Left ventricle myocardium superior (tissue), 1 donor: ENCODE results near the gene TMTC4. TPM values are rescaled to one million over a fixed set of nuclear protein-coding genes. Genes with fewer than 3 reads are reported as not detected.
"Not testable (repeated sequence)": the region's sequence is repeated elsewhere in the genome, so short reads cannot be mapped to it uniquely, and the experiment has no call there.

Experiments
- ATAC-seq: fragments of 200-7000 bp; cut with Tn5 transposase; one replicate; pipeline ENCODE4 v1.9.1; 2020; ENCODE audit warnings: mild to moderate bottlenecking, moderate library complexity
- DNase-seq: peaks from one replicate; pipeline ENCODE4 v3.0.0-alpha.2; 2020
- intact Hi-C: fragments of 100-400 bp; cut with micrococcal nuclease; formaldehyde crosslinking; loops from one replicate; pipeline ENCODE4 v1.11.0; 2022
- total RNA-seq: library from RNA; stranded (reverse); fragmentation: NEBNext Ultra II Directional; extraction: Animal tissue kit (Norgen Biotek cat#: 25700); gene quantifications from one replicate; pipeline ENCODE4 v1.2.1, GENCODE V29; 2021
- donor health status: DM: no; HTN: yes; CAD: no; lungs with severe emphysema.

Gene TMTC4
- total RNA-seq, 1 donor from 2014 or later = 8.4 TPM

- ATAC-seq = no peak
- DNase-seq = no peak
- intact Hi-C loops = no loop called here
Observed at GRCh38 chr13:100600915-100601314, 73.7 kb downstream of the TMTC4 start.

DNA sequence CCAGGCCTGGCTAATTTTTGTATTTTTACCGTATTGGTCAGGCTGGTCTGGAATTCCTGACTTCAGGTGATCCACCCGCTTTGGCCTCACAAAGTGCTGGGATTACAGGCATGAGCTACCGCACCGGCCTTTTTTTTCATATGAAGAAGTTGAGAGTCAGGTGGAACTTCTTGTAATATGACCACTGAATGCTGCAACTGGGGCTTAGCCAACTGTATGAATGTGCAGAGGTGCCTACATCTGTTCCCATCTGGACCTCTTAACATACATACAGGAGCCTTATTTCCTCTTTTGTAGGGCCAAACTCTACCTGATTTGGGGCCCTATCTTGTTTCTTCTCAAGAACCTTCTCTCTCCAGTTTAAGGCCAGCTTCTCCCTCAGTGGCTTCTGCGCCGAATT is 74.1 kb downstream of the TMTC4 start:
- intact Hi-C loops = no loop called here
- DNase-seq = no peak

DNA sequence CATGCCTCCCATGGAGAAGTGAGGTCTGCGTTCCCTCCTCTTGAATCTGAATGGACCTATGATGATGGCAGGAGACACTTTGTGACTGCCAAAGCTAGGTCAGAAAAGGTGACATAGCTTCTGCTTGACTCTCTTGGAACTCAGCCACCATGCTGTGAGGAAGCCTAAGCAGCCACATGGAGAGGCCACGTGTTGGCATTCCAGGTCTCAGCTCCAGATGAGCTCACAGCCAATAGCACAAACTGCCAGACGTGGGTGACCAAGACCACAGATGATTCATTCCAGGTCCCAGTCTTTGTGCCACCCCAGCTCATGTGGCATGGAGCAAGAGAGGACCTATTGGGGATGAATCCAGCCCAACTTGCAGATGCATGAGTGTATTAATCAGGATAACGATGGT is 77.3 kb downstream of the TMTC4 start:
- intact Hi-C loops = no loop called here
- no peak for ATAC-seq
- no peak for DNase-seq

More for the DNA sequence above, 74.1 kb downstream of the TMTC4 start:
- ATAC-seq = no peak

DNA sequence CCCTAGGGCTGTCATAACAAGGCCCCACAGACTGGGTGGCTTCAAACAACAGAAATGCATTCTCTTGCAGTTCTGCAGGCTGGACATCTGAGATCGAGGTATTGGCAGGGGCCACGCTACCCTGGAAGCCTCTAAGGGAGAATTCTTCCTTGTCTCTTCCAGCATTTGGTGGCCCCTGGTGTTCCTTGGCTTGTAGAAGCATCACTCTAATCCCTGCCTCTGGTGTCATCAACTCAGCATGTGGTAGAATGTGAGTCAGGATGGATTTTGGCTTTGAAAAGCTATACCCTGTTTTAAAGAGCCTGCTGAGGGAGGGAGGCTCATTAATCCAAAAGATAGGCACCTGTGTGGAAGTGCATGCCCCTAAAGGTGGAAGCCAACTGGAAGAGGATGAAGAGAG is 78.1 kb downstream of the TMTC4 start:
- intact Hi-C loops = no loop called here
- DNase-seq (no peak), ATAC-seq (no peak)

DNA sequence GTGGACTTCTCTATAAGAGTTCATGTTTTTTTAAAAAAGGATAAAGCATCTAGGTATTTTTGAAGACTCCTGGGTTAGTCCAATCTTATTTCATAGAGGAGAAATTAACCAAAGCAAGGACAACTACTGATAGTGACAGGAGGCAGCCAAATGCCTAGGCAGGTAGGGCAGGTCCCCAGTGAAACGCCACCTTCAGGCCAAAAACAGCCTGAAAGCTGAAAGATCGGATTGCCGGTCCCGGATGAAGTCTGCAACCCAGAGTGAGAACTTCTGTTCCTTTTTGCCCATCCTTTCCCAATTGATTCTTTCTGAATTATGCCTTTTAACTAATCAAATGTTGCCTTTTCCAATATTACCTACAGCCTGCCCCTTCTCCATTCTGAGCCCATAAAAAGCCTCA is 79.9 kb downstream of the TMTC4 start:
- no peak for ATAC-seq
- intact Hi-C loops = no loop called here
- no peak for DNase-seq

- DNase-seq = no peak
- intact Hi-C loops = no loop called here
- ATAC-seq = no peak
Observed at GRCh38 chr13:100594255-100594654, 80.3 kb downstream of the TMTC4 start.

GRCh38 chr13:100589178-100589725 is 85.3 kb downstream of the TMTC4 start:
- intact Hi-C loops = no loop called here
- DNase-seq = no peak
- no peak for ATAC-seq

- peak; percentile 87 for DNase-seq
- ATAC-seq = peak; percentile 98
- intact Hi-C loops = no loop called here
Observed at GRCh38 chr13:100588331-100589177, 86.0 kb downstream of the TMTC4 start, which contains the start of gene GGACT. Gene GGACT, minus strand, starts transcription at chr13:100588789. Its CDS starts 56,198 bp downstream, at chr13:100532591.

GRCh38 chr13:100584896-100585295 is 89.7 kb downstream of the TMTC4 start:
- DNase-seq = no peak
- intact Hi-C loops = no loop called here
- no peak for ATAC-seq

GRCh38 chr13:100581504-100581903 is 93.1 kb downstream of the TMTC4 start:
- intact Hi-C loops = no loop called here
- DNase-seq = no peak

GRCh38 chr13:100581030-100581429 is 93.6 kb downstream of the TMTC4 start:
- DNase-seq = no peak
- intact Hi-C loops = no loop called here

More at GRCh38 chr13:100581504-100581903, 93.1 kb downstream of the TMTC4 start:
- no peak for ATAC-seq

DNA sequence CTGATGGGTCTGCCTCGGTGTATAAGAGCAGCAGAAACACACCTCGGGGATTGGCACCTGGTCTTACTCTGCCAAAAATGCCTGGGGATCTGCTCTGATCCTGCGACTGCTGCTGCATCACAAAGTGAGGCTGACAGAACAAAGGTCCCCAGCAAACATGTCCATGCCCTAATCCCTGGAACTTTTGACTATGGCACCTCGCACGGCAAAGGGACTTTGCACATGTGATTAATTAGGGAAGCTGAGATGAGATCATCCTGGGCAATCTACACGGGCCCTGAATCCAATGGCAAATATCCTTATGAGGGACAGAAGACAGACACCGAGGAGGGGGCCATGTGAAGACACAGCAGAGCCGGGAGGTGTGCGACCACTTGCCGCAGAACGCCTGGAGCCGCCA is 94.5 kb downstream of the TMTC4 start:
- ATAC-seq (no peak), DNase-seq (no peak)
- intact Hi-C loops = no loop called here

More at GRCh38 chr13:100581030-100581429, 93.6 kb downstream of the TMTC4 start:
- no peak for ATAC-seq

DNA sequence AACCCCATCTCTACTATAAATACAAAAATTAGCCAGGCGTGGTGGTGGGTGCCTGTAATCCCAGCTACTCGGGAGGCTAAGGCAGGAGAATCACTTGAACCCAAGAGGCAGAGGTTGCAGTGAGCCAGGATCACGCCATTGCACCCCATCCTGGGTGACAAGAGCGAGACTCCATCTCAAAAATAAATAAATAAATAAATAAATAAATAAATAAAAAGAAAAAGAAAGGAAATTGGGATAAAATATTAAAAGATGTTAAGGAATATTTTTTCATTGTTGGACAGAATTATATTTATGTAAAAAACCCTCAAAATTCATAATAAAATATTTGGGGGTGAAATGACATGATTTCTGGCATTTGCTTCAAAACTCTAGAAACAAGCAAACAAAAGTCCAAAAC is 97.4 kb downstream of the TMTC4 start:
- DNase-seq, intact Hi-C loops, ATAC-seq: not testable (repeated sequence)

GRCh38 chr13:100573121-100573520 is 101.5 kb downstream of the TMTC4 start:
- DNase-seq = peak; percentile 67
- intact Hi-C loops = no loop called here
- peak; percentile 77 for ATAC-seq

DNA sequence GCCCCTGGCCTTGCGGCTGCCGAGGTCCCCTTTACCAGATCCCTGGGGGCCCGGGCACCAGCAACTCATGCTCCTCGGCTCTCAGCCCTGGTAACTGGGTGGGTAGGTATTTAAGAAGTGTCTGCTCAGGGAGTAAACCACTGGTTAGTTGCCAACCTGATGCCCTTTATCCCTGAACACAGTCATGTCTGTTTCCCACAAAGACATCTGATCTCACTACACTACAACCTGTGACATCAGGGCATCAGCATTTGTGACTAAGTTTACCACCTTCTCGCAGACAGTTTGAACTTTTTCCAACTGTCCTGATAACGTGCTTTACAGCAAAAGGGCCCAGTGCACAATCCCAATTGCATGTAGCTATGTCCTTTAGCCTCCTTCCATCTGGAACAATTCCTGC is 108.1 kb downstream of the TMTC4 start:
- ATAC-seq (no peak), DNase-seq (no peak)
- intact Hi-C loops = no loop called here

- ATAC-seq (no peak), DNase-seq (no peak)
- intact Hi-C loops = no loop called here
Observed at GRCh38 chr13:100565286-100565685, 109.3 kb downstream of the TMTC4 start.

DNA sequence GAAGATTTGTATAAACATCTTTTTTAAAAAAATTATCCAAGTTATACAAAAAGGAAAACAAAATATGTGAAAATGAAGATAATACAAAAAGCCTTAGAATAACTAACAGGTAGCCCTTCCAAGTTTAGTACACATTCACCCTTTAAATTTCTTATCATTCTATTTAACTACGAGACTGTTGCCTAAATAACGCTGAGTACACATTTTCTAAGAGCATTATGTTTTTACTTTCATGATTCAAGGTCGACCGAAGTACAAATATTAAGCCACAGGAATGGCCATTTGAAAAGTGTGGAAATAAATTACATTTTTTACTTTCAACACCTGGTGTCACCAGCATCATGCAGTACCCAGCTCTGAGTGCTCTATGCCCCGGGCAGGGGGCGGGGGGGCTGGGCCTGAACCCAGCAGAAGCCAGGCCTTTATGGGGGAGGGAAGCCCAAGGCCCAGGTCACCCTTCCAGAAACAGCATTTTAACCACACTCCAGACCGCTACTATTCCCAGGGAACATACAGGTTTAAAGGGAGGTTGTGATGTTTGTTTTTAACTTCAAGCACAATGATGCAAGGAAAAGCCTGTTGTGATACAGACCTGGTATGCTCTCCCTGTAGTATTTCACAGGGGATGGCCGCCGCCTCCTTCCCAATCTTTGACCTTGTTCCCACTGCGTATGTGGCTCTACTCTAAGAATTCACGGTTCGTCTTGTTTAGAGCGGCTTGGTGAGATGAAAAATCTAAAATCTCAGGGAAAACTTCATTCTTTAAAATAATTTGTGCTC is 110.0 kb downstream of the TMTC4 start:
- intact Hi-C loops = no loop called here
- no peak for ATAC-seq
- no peak for DNase-seq

DNA sequence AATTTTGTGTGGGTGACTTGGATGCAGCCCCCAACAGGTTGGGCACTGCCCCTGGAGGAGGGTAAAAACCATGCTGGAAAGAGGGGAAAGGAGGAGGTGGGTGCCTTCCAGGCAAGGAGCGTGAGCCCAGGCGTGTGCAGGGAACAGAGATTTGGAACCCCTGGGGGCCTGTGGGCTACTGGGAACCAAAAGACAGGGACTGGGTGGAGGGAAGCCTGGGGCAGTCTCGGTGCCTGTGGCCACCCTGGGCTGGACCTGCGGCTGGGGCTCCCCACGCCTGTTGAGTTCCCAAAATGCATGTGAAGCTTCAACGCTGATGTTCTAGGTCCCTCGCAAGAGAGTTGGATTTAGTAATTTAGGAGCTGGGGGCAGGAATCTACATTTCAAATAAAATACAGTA is 110.8 kb downstream of the TMTC4 start:
- intact Hi-C loops = no loop called here
- DNase-seq = no peak
- ATAC-seq = no peak

GRCh38 chr13:100561599-100562204 is 112.9 kb downstream of the TMTC4 start:
- intact Hi-C loops = no loop called here
- no peak for DNase-seq
- no peak for ATAC-seq

DNA sequence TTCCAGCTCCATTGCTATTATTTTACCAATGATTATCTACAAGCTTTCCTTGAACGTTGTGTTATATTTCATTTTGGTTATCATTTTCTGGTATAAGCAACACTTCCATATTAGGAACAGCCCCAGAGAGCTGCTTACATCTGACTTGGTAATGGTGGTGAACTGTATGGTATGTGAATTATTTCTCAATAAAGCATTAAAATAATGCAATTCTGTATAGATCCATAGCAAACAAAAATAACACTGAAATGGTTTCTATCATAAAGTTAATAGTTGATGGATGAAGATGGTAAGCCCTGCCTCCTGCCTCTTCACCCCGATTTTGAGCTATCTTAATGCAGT is 113.5 kb downstream of the TMTC4 start:
- no peak for ATAC-seq
- intact Hi-C loops = no loop called here
- DNase-seq = no peak
